NK-92 (cell line): ENCODE results near the gene SBF2.
"Not testable (repeated sequence)": the region's sequence is repeated elsewhere in the genome, so short reads cannot be mapped to it uniquely, and the experiment has no call there.

Source experiments
- DNase-seq: peaks from one replicate; lab custom pipeline; 2025; ENCODE audit not compliant: unreplicated experiment; lab: John Stamatoyannopoulos, UW

Gene SBF2

DNA sequence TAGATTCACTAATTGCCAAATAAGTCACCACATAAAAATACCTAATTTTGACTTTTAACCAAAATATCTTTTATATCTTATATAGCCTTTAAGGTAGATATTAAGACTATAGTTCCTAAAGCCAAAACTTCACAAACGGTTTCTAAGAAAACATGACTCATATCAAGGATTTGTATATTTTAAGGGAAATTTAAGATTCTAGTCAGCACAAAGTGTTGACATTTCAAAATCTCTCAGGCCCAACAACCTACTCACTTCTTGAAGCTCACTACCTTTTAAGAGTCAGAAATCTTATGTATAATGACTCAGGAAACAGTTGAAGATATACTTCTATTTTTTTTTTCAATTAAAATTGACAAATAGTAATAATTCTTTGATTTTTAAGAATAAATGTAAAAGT lies 221.9 kb downstream of the SBF2 start:
- DNase-seq, result no peak

DNA sequence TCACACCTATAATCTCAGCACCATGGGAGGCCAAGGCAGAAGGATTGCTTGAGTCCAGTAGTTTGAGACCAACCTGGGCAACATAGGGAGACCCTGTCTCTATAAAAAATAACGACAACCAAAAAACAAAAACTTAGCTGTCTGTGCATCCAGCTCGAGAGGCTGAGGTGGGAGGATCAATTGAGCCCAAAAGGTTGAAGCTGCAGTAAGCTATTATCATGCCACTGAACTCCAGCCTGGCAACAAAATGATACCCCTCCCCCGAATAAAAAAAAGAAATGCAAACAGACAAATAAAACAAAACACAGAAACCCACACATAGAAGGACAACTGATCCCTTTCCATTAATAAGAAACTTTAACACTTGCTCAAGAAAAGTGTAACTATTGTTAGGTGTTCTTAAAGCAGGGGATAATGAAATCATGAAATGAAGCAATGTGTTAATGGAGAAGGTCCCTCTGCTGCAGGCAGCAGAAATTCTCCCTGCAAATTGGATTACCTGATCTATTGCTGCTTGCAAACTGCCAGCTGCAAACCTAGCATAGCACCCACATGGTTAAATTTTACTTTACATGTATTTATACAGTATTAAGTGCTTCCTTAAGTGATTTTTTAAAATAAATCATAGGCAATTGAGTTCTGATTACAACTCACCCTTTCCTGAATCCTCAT lies 226.3 kb downstream of the SBF2 start:
- DNase-seq, result no peak

GRCh38 chr11:10066441-10066840 lies 227.6 kb downstream of the SBF2 start:
- DNase-seq, result no peak

- no peak for DNase-seq
Measured at GRCh38 chr11:10064828-10065227, 229.2 kb downstream of the SBF2 start.

GRCh38 chr11:10058356-10058755 lies 235.7 kb downstream of the SBF2 start:
- DNase-seq, result no peak

- DNase-seq, result no peak
Measured at GRCh38 chr11:10051868-10052586, 242.0 kb downstream of the SBF2 start.

DNA sequence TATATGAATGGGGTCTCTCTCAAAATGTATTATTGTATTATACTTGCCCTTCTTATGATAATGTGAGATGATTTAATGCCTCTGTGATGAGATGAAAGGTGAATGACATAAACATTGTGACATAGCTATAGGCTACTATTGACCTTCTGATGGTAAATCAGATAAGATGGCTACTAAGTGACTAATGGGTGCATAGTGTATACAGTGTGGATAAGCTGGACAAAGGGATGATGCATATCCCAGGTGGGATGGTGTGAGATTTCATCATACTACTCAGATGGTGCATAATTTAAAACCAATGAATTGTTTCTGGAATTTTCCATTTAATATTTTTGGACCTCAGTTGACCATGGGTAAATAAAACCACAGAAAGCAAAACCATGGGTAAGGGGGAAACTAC lies 243.5 kb downstream of the SBF2 start:
- DNase-seq, result no peak

GRCh38 chr11:10049756-10050155 lies 244.3 kb downstream of the SBF2 start:
- no peak for DNase-seq

DNA sequence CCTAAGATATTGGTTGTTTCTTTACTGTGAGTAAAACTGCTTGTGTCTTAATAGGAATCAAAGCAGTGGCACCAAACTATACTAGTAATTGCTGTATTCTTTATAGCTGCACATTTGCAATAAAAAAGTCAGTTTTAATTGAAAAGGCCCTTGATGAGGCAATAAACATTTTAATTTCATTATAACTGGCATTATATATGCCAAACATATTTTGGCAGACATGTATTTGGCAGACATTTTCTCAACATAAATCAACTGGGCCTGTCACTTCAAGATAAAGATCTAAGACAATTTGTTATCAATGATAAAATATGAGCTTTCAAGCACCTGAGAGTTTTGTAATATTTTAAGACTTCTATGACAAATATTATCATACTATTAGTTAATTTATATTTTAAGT lies 245.7 kb downstream of the SBF2 start:
- DNase-seq, result no peak

DNA sequence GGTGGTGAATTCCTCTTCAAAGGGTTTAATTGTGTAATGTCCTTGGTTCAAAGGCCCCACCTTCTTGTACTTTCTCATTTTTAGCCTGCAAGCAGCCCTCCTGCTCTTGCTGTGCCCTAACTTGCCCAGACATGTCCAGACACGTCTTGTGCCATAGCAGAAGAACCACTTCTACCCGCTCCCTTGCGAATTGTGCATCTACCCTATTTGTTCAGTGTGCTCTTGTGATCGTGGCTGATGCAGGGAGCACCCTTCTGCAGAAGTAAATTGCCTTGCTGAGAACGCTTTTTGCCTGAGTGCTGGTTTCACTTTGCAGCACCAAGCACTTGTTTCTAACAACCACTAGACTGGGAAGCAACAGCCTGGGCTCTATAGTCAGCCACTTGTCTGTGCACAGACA lies 249.4 kb downstream of the SBF2 start:
- DNase-seq, result no peak

GRCh38 chr11:10042699-10043098 lies 251.3 kb downstream of the SBF2 start:
- no peak for DNase-seq

DNA sequence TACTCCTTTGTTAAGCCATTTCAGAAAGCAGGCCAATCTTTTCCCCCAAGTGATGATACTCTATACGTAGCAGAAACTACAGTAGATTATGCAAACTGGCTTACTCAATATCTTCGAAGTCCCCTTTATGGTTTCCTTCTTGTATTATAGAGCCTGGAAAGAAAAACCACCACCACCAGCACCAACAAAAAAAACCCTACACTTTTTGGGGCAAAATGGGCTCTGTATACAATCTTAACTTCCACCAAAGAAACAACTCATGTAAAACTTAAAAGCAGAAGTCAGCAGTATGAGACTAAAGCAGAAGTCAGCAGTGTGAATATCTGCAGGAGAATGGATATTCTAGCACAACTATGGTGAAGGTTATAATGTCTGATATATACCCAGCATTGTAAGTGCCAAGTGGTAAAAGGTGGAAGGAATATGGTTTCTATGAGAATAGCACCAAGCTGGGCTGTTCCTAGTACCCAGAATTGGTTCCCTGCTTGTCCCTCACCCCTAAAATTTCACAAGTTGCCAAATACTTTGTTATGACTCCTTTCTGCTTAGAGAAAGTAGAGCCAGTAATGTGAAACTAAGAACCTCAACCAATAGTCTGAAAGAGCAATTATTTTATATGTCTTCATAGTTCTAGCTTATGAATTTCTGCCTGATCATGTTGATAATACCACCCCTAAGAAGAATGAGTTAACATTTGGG lies 252.1 kb downstream of the SBF2 start:
- DNase-seq, result no peak

GRCh38 chr11:10041332-10041731 lies 252.7 kb downstream of the SBF2 start:
- no peak for DNase-seq

DNA sequence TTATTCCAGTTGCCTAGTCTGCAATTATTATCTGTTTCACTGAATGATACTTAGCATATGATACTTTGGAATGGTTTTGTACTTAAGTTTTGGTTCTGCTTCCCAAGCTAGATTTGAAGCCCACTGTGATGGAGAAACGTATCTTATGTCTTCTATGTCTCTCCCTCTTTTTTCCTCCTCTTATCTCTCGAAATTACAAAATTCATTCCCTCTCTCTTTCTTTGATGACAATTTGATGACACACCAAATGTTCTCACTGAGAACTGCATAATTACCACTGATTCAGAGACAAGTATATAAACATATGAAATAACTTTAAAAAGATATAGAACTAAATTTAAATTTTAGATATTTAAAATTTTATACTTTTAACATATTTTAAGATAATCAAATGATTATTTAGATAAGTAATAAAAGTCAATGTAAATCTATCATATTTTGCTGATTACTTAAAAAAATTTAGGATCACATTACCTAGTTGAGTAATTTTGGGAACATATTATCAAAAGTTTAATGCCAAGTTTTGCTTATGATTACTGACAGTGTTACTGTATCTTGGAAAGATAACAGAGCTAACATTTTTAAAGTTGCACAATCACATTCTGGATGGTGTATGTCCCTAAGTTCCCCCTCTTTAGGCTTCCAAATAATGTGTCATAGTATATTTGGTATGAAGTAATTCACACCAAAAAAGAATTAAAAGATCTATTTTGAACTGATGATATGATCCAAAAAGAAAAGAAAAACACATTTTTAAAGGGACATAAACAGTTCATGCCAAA lies 255.3 kb downstream of the SBF2 start:
- DNase-seq, result no peak

DNA sequence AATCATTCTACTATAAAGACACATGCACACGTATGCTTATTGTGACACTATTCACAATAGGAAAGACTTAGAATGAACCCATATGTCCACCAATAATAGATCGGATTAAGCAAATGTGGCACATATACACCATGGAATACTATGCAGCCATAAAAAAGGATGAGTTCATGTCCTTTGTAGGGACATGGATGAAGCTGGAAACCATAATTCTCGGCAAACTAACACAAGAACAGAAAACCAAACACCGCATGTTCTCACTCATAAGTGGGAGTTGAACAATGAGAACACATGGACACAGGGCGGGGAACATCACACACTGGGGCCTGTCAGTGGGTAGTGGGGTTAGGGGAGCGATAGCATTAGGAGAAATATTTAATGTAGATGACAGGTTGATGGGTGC lies 258.1 kb downstream of the SBF2 start:
- DNase-seq, result not testable (repeated sequence)

DNA sequence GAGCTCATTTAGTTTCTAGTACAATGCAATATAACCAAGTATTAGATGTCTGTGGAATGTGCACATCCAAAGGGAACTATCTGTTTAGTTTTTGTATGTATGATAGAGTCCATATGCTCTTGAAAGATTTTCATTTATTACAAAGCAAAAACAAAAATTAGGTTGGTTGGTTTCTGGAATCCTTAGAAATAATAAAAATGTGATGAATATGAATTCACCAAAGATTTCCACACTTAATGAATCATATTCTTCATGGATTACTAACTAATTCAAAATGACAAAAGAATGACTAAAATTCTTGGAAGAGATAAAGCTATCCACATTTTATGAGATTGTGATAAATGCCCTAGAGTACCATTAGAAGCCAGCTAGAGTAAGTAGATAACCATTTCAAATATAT lies 261.1 kb downstream of the SBF2 start:
- no peak for DNase-seq

GRCh38 chr11:10030122-10030490 lies 263.9 kb downstream of the SBF2 start:
- DNase-seq, result no peak

DNA sequence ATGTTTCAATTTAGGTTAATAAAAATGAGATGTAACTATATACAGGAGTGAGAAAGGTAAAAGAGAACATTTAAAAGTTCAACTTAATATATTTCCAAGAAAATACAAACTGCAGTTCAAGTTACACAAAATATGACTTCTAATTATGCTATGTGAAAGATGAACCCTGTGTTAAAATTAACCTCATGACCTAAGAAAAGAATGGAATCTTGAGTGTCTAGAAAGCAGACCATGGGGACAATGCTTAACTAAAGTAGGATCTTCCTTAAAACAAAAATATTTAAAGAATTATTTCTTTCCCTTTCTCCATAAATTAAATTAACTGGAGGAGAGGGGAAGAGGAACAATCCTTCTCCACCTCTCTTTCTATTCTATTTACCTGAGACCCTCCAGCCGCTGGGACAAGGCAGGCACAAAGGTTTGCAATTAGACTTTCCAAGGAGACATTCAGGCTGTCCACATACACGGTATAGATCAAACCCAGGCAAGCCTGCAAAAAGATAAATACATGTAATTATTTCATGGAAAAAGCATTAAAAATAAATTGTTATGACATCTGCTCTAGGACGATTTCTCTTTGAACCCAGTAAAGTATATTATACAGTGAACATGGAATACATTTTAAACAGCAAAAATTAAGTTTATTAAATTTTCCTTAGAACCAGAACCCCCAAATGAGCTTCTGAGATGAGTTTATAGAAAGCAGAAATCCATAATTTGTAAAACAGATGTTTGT lies 264.5 kb downstream of the SBF2 start:
- DNase-seq, result no peak

- no peak for DNase-seq
Measured at GRCh38 chr11:10026514-10026913, 267.5 kb downstream of the SBF2 start.

DNA sequence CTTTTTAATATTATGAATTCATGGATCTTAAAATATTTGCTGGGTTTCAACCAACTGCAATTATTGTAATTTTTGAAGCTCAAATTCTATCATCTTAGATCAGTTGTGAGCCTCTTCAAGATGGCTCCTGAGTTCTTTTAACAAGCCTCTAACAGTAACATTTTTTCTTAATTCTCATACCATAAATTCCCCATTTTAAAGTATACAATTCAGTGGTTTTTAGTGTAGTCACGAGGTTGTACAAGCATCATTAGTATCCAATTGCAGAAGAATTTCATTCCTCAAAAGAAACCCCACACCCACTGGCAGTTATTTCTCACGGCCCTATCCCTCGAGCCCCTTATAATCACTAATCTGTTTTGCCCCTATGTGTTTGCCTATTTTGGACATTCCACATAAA lies 270.8 kb downstream of the SBF2 start:
- DNase-seq, result no peak

DNA sequence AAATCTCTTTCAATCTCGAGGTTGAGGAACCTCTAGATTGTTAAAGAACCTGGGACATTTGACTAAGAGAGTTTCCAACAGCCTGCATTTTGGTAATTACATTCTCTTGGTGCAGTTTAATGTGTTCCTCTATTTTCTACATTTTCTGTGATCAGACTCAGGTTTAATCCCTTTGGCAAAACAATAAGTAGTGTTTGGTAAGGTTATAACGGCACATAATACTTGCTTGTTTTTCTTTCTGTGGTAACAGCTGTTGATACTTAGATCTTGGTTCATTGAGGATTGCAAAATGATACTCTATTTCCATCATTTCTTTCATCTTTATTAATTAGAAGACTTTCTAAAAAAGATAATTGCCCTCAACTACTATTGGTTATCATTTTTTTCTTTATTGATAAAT lies 271.3 kb downstream of the SBF2 start:
- DNase-seq, result no peak
